Common myeloid progenitor, CD34-positive (primary cell): Measurements from ENCODE around the gene HBS1L.

Experiments used
- CTCF ChIA-PET: fragments of 350-600 bp; sonication (Branson Sonifier 250); formaldehyde crosslinking; loops from one replicate; lab custom pipeline; 2021; ENCODE audit warnings: antibody characterized with exemption; lab: Charles Lee
- POLR2A ChIA-PET: fragments of 350-600 bp; sonication (Branson Sonifier 250); formaldehyde crosslinking; loops from one replicate; lab custom pipeline; 2021; ENCODE audit warnings: antibody characterized with exemption; lab: Charles Lee
- DNase-seq, 3 donors: peaks; one replicate each; pipeline versions ENCODE4 v3.0.0 to v3.0.0-alpha.2; 2013
- H3K27ac ChIP-seq, 2 experiments: 1 replicate in 1 of 2; 2 replicates in 1 of 2; pipeline ENCODE4 v1.7.0; 2013; ENCODE audit warnings: inconsistent platforms in 2 of 2, low read length in 2 of 2, mild to moderate bottlenecking in 2 of 2, low read depth in 1 of 2, moderate library complexity in 1 of 2; ENCODE audit not compliant: severe bottlenecking in 2 of 2, insufficient read depth in 1 of 2, poor library complexity in 1 of 2
- H3K27me3 ChIP-seq, 5 experiments: replicated peaks in 2 of 5; 1 replicate in 3 of 5; 2 replicates in 2 of 5; pipeline versions ENCODE4 v1.6.1 to v1.7.0; 2013; ENCODE audit warnings: low read length in 4 of 5, mild to moderate bottlenecking in 2 of 5, moderate library complexity in 2 of 5, inconsistent platforms in 1 of 5; ENCODE audit not compliant: insufficient read depth in 5 of 5, control insufficient read depth in 4 of 5
- H3K36me3 ChIP-seq, 4 experiments: 1 replicate in 2 of 4; 2 replicates in 2 of 4; pipeline versions ENCODE4 v1.6.1 to v1.7.0; 2013; ENCODE audit warnings: low read length in 3 of 4, control low read depth in 1 of 4, mild to moderate bottlenecking in 1 of 4; ENCODE audit not compliant: control insufficient read depth in 4 of 4, insufficient read depth in 4 of 4
- H3K4me1 ChIP-seq, 4 experiments: 1 replicate in 3 of 4; 2 replicates in 1 of 4; pipeline versions ENCODE4 v1.6.1 to v1.7.1; 2013; ENCODE audit warnings: low read length in 3 of 4, mild to moderate bottlenecking in 3 of 4, control low read depth in 1 of 4, inconsistent platforms in 1 of 4, moderate library complexity in 1 of 4; ENCODE audit not compliant: control insufficient read depth in 4 of 4, insufficient read depth in 4 of 4; ENCODE audit errors: control extremely low read depth in 1 of 4
- H3K4me3 ChIP-seq, 7 experiments: 1 replicate in 4 of 7; 2 replicates in 3 of 7; pipeline versions ENCODE4 v1.5.1 to v1.7.0; 2013; ENCODE audit warnings: mild to moderate bottlenecking in 7 of 7, low read length in 6 of 7, moderate library complexity in 6 of 7, inconsistent platforms in 2 of 7, low read depth in 2 of 7, control low read depth in 1 of 7; ENCODE audit not compliant: insufficient read depth in 4 of 7, control insufficient read depth in 1 of 7; ENCODE audit errors: extremely low read depth in 1 of 7
- H3K9me3 ChIP-seq, 5 experiments: 1 replicate in 4 of 5; 2 replicates in 1 of 5; pipeline versions ENCODE4 v1.6.1 to v1.7.1; 2013; ENCODE audit warnings: low read length in 4 of 5, mild to moderate bottlenecking in 2 of 5, inconsistent platforms in 1 of 5, low read depth in 1 of 5, moderate library complexity in 1 of 5; ENCODE audit not compliant: control insufficient read depth in 4 of 5, insufficient read depth in 2 of 5; ENCODE audit errors: control extremely low read depth in 1 of 5
- WGBS: methylation state at CpG from one replicate; pipeline ENCODE4 v1.1.5; 2013; ENCODE audit not compliant: insufficient coverage; 5-methylcytosine and 5-hydroxymethylcytosine counted together

HBS1L gene

DNA sequence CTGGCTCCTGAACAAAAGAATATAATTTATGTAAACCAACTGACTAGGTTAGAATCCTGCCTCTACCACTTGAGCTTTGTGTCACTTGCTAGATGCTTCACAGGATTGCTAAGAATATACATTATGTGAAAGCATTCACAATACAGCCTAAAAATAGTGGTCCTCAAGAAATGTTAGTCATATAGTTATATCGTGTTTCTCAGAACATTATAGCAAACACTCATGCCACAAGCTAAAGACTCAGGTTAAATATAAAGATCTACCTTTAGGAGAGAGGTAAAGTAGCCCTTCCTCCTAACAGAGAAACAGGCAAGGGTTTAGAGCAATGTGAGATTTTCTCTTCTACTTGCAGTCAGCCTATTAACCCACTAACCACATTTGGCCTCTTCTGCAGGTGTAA is 86.9 kb downstream of the HBS1L start:
- no peak overlapping the region for H3K4me3 ChIP-seq
- POLR2A ChIA-PET: no interaction called here
- no peak for DNase-seq
- no CpG with 5 or more reads among the region's 1 CpG for WGBS
- no peaks in the 10 kb centered on the region for H3K4me1 ChIP-seq
- H3K27ac ChIP-seq: no peak overlapping the region
- H3K9me3 ChIP-seq: no peaks in the 10 kb centered on the region
- peaks cover 21 to 32% (median 24%) of the 10 kb centered on the region in 4 experiments for H3K36me3 ChIP-seq
- CTCF ChIA-PET: interaction anchor here (1.3 kb wide), 1 partner anchor 26 kb away, joined by 6 read pairs; no protein-coding TSS in a partner anchor
- H3K27me3 ChIP-seq: no peaks in the 10 kb centered on the region

DNA sequence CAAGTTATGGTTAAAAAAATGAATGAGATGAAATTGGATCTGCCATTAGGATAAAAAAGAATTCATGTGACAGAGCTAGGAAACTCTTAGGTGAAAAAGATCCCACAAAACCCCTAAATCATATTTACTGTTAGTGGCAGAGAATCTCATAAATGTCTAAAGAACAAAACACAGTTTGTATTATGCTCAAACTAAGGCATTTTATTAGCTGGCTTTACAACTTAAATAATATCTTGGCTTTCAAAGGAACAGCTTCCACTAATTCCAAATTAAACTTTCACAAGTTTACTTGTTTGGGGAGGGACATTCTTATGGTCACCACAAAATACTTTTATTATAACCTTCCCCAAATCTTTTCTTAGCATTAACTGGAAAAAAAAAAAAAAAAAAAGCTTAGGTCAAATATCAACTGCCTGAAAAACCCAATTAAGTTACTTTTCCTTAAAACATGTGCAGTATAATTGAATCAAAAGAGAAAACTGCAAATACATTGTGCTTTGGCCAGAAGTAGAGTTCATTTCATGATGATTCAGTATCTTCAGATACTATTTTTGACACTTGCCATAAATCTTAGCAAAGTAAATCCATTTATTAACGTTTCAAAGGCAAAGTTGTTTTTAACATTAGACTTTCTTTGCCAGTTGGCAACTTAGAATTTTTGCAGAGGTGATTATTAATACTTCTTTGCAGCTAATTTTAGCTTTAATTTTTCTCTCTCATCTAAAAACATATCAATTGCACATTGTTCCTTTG is 90.0 kb downstream of the HBS1L start:
- Histone ChIP-seq H3K36me3 (peaks cover 21 to 55% (median 29%) of the 10 kb centered on the region in 4 experiments), H3K9me3 (peaks cover 0 to 14% (median 5%) of the 10 kb centered on the region in 5 experiments), H3K4me3 (no peak overlapping the region), H3K4me1 (no peaks in the 10 kb centered on the region), H3K27me3 (no peaks in the 10 kb centered on the region), H3K27ac (no peak overlapping the region)
- no CpG with 5 or more reads among the region's 1 CpG for WGBS
- ChIA-PET CTCF (interaction anchor here (1.0 kb wide), 1 partner anchor 808 kb away, joined by 3 read pairs; no protein-coding TSS in a partner anchor), POLR2A (no interaction called here)
- no peak for DNase-seq

DNA sequence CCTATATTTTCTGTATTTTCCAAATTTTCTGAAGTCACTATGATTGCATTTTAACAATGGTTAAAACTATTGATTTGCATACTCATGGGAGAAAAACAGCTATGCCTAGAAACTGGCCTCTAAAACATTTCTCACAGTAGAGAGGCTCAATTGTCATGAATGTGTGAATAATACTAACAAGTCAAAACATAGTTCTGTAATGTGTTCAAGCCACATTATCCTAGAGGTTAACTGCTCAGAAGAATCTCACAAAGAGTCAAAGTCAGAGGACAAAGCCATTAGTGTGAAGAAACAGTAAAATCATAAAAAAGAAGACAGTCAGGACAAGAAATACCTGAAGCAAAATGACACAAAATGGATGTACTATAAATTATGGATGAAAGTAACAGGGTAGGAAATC is 92.2 kb downstream of the HBS1L start:
- ChIA-PET POLR2A (no interaction called here), CTCF (no interaction called here)
- Histone ChIP-seq H3K4me3 (no peak overlapping the region), H3K9me3 (peaks cover 0 to 22% (median 6%) of the 10 kb centered on the region in 5 experiments), H3K27me3 (no peaks in the 10 kb centered on the region), H3K4me1 (no peaks in the 10 kb centered on the region), H3K36me3 (peaks cover 18 to 63% (median 28%) of the 10 kb centered on the region in 4 experiments), H3K27ac (no peak overlapping the region)
- no peak for DNase-seq

DNA sequence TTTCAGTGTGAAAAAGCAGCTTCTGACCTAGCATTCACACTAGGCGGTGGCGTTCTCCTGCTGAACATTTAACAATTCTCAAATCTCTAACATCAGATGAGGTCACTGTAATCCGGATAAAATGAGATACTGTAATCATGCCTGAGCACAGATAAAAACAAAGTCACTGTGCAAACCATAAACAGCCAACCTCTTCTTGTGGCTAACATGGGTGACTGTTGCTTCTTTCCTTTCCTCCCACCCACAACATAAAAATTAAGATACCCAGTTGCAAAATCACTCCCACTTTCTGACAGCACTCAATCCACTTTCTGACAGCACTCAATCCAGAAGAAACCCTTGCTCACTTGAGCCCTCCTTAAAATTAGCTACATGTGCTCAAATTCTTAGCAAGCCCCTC is 93.3 kb downstream of the HBS1L start:
- WGBS: 97% methylated on average over 3 of the region's 3 CpGs
- H3K9me3 ChIP-seq: peaks cover 0 to 22% (median 6%) of the 10 kb centered on the region in 5 experiments
- no peak for DNase-seq
- no peak overlapping the region for H3K27ac ChIP-seq
- no peaks in the 10 kb centered on the region for H3K4me1 ChIP-seq
- peaks cover 18 to 63% (median 26%) of the 10 kb centered on the region in 4 experiments for H3K36me3 ChIP-seq
- CTCF ChIA-PET: no interaction called here
- H3K4me3 ChIP-seq: no peak overlapping the region
- H3K27me3 ChIP-seq: no peaks in the 10 kb centered on the region
- POLR2A ChIA-PET: no interaction called here

DNA sequence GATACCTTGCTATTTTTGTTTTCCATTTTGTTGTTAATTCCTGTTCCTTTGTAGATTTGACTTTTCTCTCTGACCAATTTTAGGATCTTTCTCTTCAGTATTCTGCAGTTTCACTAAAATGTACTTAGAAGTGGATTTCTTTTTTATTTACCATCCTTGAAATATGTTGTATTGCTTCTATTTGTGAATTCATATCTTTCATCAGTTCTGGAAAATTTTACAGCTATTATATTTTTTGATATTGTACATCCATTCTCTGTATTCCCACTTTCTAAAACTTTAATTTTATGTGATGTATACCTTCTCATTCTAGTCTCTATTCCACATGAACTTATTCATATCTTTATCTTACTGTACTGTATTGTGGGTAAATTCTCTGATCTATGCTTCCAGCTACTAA is 95.0 kb downstream of the HBS1L start:
- no peak for DNase-seq
- Histone ChIP-seq H3K36me3 (peaks cover 12 to 50% (median 23%) of the 10 kb centered on the region in 4 experiments), H3K4me1 (no peaks in the 10 kb centered on the region), H3K27me3 (no peaks in the 10 kb centered on the region), H3K27ac (no peak overlapping the region), H3K9me3 (peaks cover 0 to 22% (median 6%) of the 10 kb centered on the region in 5 experiments), H3K4me3 (no peak overlapping the region)
- CTCF ChIA-PET: interaction anchor here (1.5 kb wide), 1 partner anchor 19 kb away, joined by 4 read pairs; no protein-coding TSS in a partner anchor
- POLR2A ChIA-PET: no interaction called here

DNA sequence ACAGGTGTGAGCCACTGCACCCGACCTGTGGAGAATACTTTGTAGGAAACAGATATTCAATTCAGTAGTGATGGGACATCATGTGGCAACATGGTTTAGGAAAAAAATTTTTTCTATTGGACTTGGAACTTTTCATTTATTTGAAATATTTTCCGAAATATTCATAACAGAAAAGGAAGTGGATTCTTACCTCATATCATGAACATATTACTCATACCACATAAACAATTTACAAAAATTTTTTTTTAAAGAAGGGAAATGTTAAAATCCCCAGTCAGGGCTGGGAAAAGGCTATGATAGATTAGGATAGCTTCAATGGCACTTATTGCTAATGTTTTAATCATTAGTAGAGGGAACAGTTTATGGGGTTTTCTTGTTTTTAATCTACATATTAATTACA is 97.9 kb downstream of the HBS1L start:
- Histone ChIP-seq H3K36me3 (peaks cover 5 to 25% (median 8%) of the 10 kb centered on the region in 4 experiments), H3K27ac (no peak overlapping the region), H3K4me3 (no peak overlapping the region), H3K9me3 (peaks cover 0 to 22% (median 6%) of the 10 kb centered on the region in 5 experiments), H3K27me3 (no peaks in the 10 kb centered on the region), H3K4me1 (no peaks in the 10 kb centered on the region)
- ChIA-PET POLR2A (no interaction called here), CTCF (interaction anchor here (0.7 kb wide), 1 partner anchor 525 kb away, joined by 3 read pairs; no protein-coding TSS in a partner anchor)
- no peak for DNase-seq
- WGBS: 100% methylated on average over 1 of the region's 2 CpGs

DNA sequence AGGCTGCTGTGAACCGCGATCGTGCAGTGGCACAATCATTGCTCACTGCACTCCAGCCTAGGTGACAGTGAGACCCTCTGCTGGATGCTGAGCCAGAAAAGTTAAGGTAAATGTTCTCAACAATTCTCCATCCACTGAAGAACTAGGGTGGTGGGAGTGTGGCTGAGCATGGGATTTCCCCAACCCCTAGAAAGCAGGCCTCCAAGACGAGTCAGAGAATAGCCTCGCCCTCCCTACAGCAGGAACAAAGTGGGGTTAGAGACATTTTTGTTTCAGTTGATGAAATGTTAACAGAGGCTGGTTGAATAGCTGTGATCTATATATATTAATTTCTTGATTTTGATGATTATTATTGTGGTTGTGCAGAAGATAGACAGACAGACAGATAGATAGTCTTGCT is 98.6 kb downstream of the HBS1L start:
- H3K27me3 ChIP-seq: no peaks in the 10 kb centered on the region
- ChIA-PET CTCF (no interaction called here), POLR2A (no interaction called here)
- peaks cover 0 to 19% (median 3%) of the 10 kb centered on the region in 4 experiments for H3K36me3 ChIP-seq
- H3K27ac ChIP-seq: no peak overlapping the region
- no peak for DNase-seq
- H3K9me3 ChIP-seq: peaks cover 0 to 17% (median 4%) of the 10 kb centered on the region in 5 experiments
- H3K4me1 ChIP-seq: no peaks in the 10 kb centered on the region
- WGBS: 100% methylated on average over 3 of the region's 5 CpGs
- no peak overlapping the region for H3K4me3 ChIP-seq
